Left renal cortex interstitium (tissue), 4 donors: ENCODE measurements around the gene USP6NL. TPM values are rescaled to one million over a fixed set of nuclear protein-coding genes. Genes with fewer than 3 reads are reported as not detected.

Source experiments
- DNase-seq, 4 donors: peaks; one replicate each; pipeline ENCODE4 v3.0.0-alpha.2; 2013; ENCODE audit warnings: low read depth in 4 of 4, low spot score in 2 of 4, missing footprints in 1 of 4
- polyA plus RNA-seq, 4 donors: library from polyadenylated mRNA; unstranded; fragments of 120-200 nt; gene quantifications; one replicate each; pipeline ENCODE4 v1.2.1, GENCODE V29; 2013; ENCODE audit not compliant: insufficient read length in 4 of 4

The USP6NL gene
- polyA plus RNA-seq, 4 donors = 26.1 to 30.3 (median 27.4) TPM

DNA sequence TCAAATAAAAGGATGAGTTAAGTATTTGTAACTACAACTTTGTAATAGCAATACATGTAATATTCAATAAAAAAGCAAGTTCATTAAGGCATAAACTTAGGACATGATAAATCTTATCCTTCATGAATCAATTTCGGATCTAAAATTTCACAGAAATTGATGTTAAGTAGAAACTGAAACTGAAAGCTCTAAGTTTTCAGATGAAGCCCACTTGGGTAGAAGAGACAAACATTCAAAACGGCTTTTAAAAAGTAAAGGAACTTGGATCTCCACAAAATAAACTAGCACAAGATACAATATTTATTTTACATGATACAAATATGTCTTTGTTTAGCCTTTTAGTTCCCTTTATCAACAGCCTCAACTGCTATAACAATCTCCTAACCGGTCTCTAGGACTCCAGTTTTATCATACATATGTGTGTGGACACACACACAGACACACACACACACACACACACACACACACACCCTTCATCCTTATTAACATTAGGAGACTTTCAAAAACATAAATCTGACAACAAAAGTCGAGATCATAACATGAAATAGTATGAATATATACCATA is 83.7 kb downstream of the USP6NL start:
- no peak for DNase-seq

DNA sequence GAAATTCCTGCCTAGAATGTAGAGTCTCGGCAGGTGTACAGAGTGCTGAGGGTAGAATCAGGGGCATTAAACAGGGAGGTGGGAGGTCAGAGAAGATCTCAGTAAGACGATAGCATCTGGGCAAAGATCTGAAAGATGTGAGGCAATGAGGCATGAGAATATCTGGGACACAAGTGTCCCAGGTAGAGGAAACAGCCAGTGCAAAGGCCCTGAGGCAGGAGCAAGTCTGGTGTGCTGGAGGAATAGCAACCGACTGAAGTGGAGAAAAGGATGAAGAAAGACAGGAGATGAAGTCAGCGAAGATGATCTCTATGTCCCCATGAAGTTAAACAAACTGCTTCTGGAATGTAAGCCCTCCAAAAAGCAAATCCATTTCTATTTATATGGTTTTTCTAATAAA is 84.4 kb downstream of the USP6NL start:
- no peak for DNase-seq

DNA sequence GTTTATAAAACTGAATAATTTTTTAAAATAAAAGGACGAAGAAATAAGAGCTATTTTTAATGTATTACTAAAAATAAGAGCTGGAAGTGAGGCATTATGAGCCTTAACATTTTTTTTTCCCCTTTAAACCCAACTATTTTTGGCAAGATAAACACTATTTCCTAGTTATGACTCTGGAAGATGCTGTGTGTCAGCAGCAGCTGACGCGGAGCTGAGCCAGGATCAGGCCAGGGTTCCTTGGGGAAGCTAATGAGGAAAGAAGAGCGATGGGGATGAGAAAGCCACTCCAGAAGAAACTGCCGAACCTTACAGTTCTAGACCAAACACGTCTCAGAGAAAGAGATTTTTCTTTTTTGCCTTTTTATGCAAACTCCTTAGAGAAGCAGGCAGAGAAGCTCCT is 85.9 kb downstream of the USP6NL start:
- DNase-seq = no peak

DNA sequence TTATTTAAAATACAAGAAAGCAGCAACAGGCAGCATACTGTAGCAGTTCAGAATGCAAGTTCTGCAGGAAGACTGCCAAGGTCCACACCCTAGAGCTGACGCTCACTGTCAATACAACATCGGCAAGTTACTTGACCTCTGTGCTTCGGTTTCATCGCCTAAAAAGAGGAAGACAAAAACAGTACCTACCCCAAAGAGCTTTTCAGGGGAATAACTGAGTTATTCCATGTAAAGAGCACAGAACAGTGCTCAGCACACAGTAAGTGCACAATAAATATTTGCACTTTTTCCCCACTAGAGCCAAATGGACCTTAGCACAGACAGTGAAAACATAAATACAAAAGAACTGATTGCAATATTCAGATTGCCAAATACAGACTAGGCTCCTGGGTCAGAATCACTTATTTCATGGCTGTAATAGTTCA is 88.6 kb downstream of the USP6NL start:
- DNase-seq = no peak

DNA sequence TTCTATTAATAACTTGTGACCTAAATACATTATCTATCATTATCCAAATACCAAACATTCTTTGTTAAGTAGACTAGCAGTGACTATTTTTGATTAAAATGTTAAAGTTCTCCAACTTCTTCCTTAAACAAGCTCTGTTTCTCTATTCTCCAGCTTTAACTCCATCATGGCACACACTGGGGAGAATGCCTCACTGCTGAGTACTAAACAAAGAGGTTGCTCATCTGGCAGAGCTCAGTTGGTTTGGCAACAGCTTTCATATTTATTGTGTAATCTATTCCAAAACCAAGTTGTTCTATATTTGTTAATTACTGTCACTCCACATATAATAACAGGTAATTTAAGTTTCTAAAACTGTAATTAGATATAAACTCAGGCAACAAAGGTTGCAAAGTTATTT is 89.6 kb downstream of the USP6NL start:
- no peak for DNase-seq

DNA sequence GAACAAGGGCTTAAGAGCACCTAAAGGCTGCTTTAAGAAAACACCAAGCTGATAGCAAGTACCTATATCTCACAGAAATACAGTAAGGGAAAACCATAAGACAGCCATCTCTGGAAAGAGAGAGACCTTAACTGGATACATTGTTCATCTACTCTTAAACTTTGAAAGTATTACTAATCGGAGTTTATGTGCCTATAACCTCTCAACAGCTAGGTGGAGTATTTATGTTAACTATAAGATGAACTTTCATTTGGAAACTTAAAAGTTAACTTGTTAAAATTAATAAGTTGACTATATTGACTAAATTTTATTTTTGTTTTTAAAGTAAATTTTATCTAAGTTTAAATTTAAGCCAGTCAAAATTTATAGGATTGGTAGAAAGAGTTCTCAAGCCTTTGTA is 90.6 kb downstream of the USP6NL start:
- no peak for DNase-seq

DNA sequence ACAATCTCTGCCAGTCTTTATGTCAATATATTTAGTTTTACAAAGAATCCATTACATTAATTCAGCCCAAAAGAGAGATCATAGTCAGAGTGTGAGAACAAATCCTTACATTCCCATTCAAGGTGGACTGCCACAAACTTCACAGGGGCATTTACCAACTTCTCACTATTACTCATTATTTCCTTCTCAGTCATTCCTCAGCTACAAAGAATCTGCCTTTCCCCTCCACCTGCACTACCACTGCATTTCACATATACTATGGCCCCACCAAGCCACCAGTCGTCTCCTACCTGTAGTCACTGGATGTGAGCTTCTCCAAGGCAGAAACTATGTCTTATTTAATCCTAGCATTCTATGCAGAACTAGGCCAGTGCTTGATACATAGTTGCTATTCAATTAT is 94.3 kb downstream of the USP6NL start:
- no peak for DNase-seq

DNA sequence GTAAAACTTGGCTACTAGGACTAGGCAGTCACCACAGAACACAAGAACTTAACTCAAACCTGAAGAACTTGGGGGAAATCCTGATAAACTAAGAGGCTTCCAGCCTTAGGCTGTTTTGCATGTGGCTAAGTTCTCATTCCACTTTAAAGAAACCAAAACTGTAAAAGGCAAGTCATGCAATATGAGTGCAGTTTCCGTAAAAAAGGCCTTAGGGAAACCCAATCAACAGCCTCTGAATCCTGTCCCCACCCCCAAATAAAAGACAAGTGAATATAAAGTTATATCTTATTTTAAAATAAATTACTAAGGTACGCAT is 95.1 kb downstream of the USP6NL start:
- no peak for DNase-seq

DNA sequence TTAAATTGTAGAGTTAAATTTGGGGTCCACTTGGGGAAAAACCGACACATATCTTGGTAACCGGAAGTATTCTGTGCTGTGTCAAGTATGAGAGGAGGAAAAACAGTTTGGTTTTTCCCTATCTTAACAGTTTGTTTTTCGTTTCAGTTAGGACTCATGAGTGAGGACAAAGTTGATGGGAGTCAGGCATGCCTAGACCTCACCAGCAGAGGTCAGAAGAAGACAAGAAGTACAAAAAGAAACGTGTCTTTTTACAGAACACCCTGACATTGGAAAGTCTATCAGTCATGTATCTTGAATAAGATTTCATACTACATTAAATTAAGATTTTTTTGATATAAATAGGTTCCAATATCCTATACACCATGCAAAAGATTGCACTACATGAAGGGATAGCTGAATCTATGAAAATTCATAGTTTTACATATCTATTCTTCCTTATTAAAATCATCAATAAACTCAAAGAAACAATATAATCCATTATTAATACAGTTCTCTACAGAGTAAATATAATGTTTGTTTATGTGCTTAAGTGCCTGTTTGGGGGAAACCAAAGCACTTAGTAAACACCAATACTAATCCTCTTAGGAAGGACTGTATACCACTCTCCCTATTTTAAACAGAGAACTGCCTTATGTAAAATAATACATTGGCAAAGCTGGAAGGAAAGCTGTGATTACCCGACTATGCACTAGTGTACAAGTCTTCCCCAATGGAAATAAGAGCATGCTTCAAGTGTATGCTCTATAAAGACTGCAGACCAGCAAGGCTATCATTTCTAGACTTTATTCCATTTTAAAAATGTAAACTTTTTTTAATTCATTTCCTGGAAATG is 95.6 kb downstream of the USP6NL start:
- DNase-seq = peak in 3 of 4 donors; percentile 30 to 50 (median 45)

DNA sequence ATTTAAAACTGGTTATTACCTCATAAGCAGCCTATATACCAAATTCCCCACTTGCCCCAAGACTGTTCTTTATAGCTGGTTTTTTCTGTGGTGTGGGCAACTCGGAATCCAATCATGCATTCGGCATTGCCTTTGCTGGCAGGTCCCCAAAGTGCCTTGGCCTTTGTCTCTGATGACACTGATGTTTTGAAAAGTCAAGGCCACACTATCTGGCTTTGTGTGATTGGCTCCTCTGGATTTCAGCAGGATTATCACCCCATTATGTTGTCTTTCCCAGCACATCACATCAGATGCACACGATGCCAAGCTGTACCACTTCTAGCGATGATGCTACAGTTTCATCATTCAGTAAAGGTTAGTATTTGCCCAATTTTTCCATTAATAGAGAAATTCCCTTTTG is 97.7 kb downstream of the USP6NL start:
- DNase-seq = no peak

DNA sequence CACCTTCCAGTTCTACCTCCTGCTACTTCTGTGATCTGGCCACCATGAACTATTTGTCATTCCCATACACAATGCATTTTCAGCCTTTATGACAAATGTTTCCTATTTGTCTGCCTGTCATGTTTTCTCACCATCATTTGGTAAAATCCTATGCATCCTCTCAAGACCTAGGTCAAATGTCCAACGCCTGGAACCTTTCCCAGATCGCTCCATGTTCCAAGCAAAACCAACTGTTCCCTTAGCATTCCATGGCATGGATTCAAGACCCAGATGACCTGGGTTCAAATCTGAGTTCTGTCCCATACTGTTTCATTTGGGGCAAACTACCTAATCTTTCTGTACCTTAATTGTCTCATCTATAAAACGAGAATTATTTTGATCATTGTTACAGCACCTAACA is 98.9 kb downstream of the USP6NL start:
- DNase-seq = no peak

DNA sequence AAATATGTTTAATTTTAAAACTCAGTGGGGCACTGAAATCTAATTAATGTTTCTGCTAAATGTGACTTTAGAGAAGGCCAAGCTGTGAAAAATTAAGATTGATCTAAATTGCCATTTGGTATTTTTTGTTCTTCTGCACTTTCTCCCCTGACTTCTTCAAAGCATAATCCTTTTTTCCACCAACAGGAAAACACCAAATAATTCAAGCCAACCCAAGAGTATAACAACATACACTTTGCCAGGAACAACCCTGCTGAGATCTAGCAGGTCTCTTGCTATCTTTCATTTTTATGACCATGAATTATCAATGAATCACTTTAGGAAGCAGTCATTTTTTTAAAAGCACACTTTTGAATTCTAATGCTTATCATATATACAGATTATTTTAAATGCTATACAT is 100.1 kb downstream of the USP6NL start:
- no peak for DNase-seq

DNA sequence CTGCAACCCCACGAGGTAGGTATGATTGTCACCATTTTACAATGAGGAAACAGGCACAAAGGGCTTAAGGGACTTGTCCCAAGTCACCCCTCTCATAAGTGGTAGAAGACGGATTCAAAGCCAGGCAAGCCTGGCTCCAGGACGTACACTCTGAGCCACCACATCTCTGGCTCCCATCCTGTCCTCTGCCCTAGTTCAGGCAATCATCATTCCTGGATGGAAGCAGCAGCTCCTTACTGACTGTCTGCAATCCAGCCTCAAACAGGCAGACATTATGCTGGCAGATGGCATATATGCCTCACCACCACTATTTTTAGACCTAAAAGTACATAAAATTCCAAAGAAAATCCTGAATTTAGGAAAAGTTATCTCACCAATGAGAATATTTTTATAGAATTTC is 100.7 kb downstream of the USP6NL start:
- DNase-seq = no peak

DNA sequence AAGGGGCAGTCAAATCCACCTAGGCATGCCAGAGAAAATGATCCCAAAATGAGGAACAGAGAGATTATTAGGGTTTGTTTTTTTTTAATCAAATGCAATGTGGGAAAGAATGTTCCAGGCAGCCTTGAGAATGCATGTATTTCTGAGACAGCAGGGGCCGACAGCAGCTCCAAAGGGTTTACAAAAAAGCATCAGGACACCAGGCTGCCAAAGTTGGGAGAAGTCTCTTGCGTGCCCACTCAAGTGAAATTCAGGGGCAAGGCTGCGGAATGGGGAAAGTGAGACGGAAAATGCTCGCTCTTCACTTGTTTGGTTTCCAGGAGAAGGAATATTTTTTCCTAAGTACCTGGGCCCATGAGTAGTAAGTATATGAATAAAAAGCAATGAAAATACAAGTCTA is 101.2 kb downstream of the USP6NL start:
- no peak for DNase-seq

DNA sequence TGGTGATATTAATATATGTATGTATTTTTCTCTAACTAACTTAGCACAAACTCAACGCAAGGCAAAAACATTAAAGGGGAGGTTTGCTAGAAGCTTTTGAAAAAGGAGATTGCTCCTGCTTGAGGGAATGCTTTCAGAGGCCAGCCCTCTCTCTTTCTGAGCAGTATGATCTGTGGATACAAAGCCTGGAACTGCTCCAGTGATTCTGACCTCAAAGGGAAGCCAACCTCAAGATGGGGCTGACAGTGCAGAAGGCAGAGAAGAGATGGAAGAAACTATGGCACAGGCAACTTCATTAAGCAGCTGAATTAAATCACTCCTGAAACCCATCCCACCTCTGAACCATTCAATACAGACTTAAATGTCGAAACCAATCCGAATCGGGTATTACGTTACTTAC is 102.4 kb downstream of the USP6NL start:
- DNase-seq = no peak

DNA sequence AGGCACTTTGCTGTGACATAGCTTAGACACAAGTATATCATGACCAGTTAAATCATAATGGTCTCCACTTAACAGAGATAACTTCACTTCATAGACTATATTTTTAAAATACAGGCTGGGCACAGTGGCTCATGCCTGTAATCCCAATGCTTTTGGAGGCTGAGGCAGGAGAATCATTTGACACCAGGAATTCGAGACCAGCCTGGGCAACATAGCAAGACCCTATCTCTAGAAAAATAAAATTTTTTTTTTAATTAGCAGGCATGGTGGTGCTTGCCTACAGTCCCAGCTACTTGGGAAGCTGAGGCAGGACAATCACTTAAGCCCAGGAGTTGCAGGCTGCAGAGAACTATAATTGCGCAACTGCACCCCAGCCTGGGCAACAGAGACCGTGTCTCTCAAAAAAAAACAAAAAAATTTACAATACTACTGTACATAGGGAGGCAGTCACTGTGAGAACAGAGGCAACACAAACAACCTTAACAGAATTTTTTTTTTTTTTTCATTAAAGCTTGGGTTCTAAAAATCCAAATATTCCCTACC is 105.1 kb downstream of the USP6NL start:
- no peak for DNase-seq

DNA sequence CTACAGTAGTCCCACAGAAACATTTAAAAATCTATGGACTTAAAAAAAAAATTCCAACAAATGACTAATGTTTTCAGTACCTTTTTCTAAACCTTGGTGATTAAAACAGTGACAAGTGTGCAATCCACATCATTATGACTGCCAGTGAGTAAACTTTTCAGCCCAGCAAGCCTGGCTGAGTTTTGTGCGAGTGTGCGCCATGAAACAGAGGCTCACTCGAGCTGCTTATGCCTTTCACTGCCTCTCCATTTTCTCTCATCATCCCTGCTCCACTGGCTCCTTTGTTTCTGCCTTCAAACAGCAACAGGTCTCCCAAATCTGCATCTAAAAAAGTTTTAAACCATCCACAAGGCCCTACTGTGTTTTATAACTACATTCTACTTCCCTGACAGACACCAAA is 105.8 kb downstream of the USP6NL start:
- no peak for DNase-seq

DNA sequence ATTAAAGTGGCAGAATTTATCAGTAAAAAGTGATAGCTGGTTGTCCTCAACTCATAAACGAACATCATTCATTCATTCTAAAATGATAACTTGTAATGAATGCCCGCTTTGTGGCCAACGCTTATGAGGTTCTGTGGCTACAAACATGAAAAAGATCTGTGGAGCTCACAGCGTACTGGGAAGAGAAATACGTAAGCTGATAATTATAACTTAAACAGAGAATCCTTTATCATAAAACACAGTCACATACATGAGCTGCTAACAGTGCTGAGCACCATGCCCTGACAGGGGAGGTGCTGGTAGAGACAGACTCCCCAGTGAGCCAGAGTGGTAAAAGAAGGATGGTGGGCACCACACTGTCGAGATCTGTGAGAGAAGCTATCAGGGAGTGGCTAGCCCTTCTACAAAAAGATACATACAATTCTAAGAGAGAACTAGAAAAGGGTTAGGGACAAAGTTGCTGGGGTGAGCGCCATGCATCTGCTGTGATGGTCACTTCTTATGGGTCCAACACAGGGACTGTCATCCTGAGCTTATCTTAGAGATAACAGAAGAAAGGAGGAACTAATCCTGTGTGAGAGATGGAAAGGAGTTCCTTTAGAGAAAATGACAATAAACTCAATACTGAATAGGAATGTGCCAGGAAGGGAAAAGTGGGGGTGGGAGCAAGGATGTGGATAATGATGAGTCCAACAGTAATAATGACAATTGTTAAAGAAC is 106.7 kb downstream of the USP6NL start:
- DNase-seq = no peak

DNA sequence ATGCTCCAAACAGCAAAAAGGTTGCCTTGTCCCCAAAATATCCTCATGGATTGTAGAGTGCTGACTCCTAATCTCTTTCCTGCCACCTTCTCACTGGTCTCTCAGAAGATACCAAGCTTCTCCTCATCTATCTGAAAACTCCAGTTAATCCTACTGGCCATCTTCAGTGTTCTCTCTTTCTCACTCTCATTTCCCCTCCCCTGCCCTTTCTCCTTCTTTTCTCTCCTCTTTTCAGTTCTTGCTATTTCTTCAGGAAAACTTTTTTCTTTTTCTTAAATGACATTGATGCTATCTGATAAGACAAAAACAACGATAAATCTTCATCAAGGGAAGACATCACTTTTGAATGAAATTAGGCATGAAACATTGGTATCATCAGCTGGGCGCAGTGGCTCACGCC is 109.8 kb downstream of the USP6NL start:
- DNase-seq = no peak

DNA sequence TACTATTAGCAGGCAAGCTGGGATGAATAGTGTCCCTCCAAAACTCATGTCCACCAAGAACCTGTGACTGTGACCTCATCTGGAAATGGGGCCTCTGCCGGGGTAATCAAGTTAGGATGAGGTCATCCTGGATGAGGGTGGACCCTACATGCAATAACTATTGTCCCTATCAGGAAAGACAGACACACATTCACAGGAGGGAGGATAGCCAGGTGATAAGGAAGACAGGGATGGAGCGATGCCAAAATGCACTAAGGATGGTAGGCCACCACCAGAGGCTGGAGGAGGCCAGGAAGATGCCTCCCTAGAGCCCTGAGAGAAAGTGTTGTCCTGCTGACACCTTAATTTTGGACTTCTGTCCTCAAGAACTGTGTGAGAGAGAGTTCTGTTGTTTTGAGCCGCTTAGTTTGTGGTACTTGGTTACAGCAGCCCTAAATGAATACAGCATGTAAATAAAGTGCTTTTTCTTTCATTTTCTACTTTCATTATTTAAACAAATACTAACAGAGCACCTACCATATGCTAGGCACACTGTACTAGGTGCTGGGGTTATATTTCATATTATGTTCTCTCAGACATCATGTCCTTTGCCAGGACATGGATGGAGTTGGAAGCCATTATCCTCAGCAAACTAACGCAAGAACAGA is 111.9 kb downstream of the USP6NL start:
- no peak for DNase-seq

DNA sequence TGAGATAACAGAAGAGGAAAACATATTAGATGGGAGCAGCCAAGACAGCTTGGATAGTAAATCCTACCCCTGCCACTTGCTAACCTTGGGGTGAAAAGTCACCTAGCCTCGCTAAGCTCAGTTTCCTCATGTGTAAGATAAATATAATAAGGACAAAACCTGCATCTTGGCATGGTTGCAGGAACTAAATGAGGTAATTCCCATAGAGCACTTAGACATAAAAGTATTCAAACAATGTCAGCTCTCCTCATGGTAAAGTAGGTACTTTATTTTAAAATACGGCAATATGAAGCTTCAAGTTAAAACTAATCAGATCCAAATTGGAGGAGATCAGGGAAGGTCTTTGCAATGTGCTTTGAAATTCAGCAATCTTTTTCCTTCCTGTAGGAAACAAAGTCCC is 113.1 kb downstream of the USP6NL start:
- DNase-seq = no peak
